HK-2 (cell line): Measurements from ENCODE around the gene KLHL35.

Source experiments
- DNase-seq: peaks from one replicate; pipeline ENCODE4 v3.0.0-alpha.2; 2018; ENCODE audit not compliant: unreplicated experiment

The KLHL35 gene, protein sequence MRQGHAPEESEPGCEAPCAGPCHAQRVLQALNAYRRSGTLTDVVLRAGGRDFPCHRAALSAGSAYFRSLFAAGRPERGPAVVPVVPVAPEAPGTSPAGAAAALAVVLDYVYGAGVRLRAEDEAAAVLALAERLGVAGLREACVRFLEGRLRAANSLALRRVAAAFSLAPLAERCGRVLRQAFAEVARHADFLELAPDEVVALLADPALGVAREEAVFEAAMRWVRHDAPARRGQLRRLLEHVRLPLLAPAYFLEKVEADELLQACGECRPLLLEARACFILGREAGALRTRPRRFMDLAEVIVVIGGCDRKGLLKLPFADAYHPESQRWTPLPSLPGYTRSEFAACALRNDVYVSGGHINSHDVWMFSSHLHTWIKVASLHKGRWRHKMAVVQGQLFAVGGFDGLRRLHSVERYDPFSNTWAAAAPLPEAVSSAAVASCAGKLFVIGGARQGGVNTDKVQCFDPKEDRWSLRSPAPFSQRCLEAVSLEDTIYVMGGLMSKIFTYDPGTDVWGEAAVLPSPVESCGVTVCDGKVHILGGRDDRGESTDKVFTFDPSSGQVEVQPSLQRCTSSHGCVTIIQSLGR

GRCh38 chr11:75432911-75433321 lies at the start of gene KLHL35:
KLHL35 (minus strand) TSS chr11:75433203; CDS start chr11:75430629, 2,574 bp downstream.
- DNase-seq: no peak

DNA sequence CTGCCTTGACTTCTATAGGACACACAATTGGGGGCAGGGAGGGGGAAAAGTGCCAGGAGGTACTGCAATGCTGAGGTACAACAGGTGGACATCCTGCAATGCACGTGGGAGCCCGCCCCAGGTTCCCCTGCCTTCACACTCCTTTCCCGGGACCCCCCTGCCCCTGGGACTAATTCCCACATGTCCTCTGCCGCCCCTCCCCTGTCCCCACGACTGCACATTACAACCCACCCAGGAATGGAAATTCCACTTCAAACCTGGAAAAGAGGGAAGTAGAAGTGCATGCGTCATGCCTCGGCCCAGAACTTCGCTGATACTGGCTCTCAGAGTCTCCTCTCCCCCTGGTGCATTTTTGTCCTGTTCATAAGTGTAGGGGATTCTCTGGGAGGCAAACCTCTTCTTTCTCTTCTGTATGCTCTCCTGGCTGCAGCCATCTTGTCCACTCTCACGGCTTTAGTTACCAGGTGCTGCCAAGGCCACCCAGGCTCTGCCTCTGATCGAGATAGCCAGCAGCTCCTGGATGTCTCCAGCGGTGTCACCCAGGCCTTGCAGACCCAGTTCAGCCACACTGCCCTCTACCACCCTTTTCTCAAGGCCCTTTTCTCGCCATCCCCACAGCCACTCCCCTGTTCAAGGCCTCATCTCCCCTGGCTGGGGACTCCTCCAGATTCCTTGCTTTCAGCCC lies 49.1 kb upstream of the KLHL35 start:
- no peak for DNase-seq

GRCh38 chr11:75481223-75481921 lies 48.4 kb upstream of the KLHL35 start:
- DNase-seq: no peak

- DNase-seq: no peak
Measured at GRCh38 chr11:75480185-75481175, 47.5 kb upstream of the KLHL35 start.

GRCh38 chr11:75479597-75480145 lies 46.7 kb upstream of the KLHL35 start:
- no peak for DNase-seq

GRCh38 chr11:75478783-75479596 lies 46.0 kb upstream of the KLHL35 start:
- no peak for DNase-seq

- no peak for DNase-seq
Measured at GRCh38 chr11:75477614-75477935, 44.6 kb upstream of the KLHL35 start.

DNA sequence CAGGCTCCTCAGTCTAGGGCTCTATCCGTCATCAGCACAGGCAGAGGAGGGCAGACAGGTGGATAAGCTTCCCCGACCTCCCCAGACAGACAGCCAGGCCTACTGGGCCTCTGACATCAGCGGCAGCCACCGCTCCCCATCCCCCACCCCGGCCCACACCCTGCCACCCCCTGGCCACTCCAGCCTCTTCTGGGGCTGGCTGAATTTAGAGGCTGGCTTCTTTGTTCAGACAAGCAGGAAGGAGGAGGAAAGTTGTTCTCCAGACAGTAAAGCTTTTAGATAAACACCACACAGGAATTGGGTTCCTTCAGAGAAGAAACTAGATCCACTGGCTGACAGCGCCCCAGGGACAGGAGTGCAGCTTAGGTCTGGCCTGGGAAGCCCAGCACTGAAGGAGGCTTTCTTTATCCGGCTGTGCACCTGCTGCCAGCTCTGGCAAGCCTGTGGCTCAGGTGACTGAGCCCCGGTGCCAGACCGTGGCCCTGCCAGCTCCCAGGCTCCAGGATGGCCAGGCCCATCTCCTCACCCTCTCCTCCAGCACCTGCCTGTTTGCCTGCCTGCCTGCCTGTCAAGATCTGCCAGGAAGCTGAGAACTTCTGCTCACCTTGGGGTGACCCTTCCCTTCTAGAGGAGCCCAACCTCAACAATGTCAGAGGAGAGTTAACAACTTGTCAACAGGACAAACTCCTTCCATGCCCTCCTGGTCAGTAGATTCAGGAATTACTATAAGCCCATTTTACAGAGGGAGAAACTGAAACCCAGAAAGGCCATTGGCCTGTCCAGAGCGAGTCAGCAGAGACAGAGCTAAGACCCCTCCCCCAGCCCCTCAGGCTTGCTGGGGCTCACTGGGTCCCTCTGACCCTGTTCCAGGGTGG lies 44.0 kb upstream of the KLHL35 start:
- DNase-seq: no peak

- no peak for DNase-seq
Measured at GRCh38 chr11:75475767-75476650, 43.0 kb upstream of the KLHL35 start.

DNA sequence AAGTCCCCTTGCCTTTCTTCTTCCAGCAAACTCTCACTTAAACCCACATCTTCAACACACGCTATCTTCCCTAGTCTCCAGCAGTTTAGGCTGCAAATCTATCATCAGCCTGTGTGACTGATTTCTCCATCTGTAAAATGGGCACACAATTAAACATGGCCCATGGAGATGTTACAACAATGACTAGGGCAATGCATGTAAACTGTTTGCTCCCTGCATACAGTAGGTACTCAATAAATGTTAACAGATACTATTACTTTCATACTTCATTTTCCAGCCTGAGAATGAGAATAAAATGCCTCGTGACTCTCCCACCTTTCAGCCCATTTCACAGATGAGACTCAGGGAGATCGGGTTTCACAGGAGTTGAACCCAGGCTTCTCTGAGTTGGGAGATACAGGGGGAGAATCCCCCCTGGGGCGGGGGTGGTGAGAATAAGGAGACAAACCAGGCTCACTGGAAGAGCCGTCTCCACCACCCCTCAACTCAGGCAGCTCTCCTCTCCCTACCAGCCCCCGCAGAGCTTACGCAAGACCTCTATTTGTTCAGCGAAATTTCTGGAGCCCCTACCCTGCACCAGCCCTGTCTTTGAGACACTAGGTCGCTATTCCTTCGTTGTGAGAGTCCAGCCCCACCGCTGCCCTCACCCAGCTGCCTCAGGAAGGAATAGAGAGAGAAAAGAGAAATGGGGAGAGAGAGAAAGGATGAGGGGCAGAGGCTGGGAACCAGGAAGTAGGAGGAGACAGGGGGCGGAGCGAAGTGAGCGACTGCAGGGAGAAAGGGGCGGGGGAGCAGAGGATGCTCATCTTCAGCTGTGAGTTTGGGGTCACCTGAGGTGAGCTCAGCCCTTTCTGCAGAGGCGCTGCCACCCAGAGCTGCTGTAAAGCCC lies 42.1 kb upstream of the KLHL35 start:
- DNase-seq: no peak

DNA sequence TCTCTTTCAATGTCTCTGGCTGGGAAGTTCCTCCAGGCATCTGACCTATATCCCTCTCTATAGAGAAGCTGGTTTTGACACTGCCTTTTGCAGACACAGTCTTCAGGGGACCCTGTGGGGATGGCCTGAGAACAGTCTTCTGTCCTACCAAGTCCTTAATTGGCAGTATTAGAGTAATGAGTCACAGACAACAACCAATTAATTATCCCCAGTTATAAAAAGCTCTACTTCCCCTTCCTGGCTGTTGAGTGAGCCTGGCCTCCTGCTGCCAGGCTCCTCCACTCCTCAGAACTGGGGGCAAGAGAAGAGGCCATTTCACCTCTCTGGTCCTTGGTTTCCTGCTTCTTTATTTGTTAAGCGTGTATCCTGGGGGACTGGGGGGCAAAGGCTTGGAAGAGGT lies 41.2 kb upstream of the KLHL35 start:
- no peak for DNase-seq

DNA sequence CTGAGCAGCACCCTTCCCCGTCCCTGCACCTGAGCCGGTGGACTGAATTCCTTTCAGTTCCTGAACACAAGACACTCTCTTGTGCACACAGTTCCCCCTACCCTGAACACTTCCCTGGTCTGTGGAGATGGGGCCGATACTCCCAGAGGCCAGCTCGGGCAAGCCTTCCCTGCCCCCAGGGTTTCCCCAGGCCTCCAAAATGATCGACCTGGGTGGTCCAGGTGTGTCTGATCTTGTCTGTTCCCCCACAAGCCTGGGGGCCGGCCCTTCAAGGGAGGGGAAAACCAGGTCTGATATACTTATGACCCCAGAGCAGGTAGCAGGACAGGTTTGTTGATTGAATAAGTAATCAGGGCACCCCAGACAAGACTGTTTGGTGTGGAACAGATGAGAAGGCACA lies 40.7 kb upstream of the KLHL35 start:
- DNase-seq: no peak

GRCh38 chr11:75472081-75472732 lies 39.2 kb upstream of the KLHL35 start:
- DNase-seq: no peak

- no peak for DNase-seq
Measured at GRCh38 chr11:75471176-75471973, 38.4 kb upstream of the KLHL35 start.

DNA sequence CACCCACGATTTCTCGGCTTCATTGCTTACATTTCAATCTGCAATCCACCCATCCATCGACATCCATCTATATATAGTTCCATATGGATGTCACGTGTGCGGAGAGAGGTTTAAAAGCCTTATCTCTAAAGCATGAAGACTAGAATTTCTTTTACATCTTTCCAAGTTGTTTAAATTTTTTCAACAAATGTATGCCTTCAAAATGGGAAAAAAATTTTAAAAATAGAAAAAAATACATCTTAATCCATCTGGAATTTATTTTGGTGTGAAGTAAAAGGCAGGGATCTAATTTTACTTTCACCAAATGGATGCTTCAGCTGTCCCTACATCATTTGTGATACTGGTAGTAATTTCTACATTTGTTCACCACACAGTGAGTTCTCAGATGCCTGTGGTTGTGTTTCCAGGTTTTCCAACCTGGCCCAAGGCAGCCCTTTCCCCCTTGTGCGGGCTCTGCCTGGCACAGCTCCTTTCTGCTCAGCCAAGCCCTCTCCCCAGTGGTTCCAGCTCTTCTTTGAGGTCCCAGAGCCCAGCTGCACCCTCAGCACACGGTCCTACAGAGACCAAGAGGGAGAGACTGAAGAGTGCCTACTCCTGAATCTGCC lies 37.6 kb upstream of the KLHL35 start:
- DNase-seq: no peak
